T47D (cell line): Measurements from ENCODE around the gene HOXA6.

Experiments
- DNase-seq, 2 experiments: peaks; one replicate each; pipeline versions ENCODE4 v3.0.0 to v3.0.0-alpha.2; 2011 to 2012; ENCODE audit warnings: low read depth in 1 of 2, low spot score in 1 of 2
- JUND ChIP-seq: IDR thresholded peaks from 2 replicates; pipeline ENCODE4 v1.6.1; 2012; ENCODE audit warnings: low read depth
- in situ Hi-C: cut with HindIII; loops from 2 replicates; pipeline ENCODE4 v1.10.0; 2016; ENCODE audit warnings: low sequenced_read_pairs, low pct_unique_long_range_greater_than_20kb

The HOXA6 gene

GRCh38 chr7:27181795-27182275 is 34.3 kb upstream of the HOXA6 start:
- in situ Hi-C loops: no loop called here

GRCh38 chr7:27180431-27181420 is 33.2 kb upstream of the HOXA6 start:
- DNase-seq: no peak
- no peak for TF ChIP-seq JUND
- in situ Hi-C loops: no loop called here

More at GRCh38 chr7:27181795-27182275, 34.3 kb upstream of the HOXA6 start:
- no peak for DNase-seq
- no peak for TF ChIP-seq JUND

DNA sequence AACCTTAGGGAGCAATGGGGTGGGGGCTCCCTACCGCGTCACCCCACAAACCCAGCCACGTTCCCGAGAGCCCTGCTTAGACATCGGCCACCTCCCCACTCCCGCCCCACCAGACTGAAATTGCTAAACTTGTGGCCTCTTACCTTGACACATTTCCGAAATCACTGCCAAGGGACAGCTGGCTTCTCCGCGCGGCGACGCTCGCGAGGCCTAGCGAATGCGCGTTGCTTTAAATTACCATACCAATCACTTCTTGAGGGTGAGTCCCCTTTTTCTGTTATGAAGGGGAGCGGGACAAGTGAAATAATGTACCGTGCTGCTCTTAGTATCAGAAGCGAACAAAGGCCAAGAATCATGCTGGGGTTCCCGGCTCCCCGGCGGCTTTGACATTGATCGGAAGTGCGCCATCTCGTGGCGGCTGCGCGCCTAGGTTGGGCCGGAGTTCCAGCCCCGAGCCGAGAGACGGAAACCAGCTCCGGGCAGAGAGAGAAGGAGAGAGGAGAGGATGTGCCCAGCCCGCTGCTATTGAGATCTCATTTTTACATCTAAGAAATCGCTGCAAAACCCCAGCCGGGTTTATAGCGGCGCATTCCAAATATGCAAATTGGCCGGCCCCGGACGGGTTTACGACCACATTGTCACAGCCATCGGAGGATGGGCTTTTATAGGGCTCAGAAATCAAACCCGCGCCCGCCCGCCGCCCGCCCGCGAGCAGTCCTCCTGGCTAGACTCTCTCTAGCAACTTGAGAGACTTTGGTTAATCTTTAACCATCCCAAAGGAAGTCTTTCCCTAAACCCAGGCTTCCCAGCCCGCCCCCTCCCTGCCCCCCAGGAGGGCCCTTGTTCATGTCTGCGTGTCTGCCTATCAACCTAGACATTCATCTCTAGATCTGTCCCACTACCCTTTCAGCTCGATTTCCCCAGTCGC is 32.2 kb upstream of the HOXA6 start:
- in situ Hi-C loops: no loop called here
- no peak for TF ChIP-seq JUND
- DNase-seq: peak; percentile 80 to 98

DNA sequence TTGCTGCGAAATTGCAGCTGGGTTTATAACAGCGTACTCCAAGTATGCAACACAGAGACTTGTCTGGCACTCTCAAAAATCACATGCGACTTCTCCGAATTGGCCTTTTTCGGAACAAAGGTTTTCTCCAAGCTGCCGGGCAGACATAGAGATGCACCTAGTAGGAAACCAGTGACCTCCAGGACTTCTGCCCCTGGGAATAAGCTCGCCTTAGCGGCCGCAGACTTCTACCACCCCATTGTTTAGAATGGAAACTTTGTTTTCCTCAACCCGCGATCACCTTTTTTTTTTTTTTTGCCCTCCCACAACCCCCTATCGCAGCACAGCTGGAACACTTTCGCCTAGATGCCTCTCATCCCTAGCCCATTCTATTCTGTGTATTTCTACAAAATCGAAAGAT is 31.5 kb upstream of the HOXA6 start:
- no peak for DNase-seq
- in situ Hi-C loops: no loop called here
- no peak for TF ChIP-seq JUND

GRCh38 chr7:27178366-27178765 is 30.8 kb upstream of the HOXA6 start:
- in situ Hi-C loops: no loop called here
- TF ChIP-seq JUND: no peak
- DNase-seq: no peak

- no peak for TF ChIP-seq JUND
- no peak for DNase-seq
- in situ Hi-C loops: no loop called here
Measured at GRCh38 chr7:27177795-27178320, 30.3 kb upstream of the HOXA6 start.

DNA sequence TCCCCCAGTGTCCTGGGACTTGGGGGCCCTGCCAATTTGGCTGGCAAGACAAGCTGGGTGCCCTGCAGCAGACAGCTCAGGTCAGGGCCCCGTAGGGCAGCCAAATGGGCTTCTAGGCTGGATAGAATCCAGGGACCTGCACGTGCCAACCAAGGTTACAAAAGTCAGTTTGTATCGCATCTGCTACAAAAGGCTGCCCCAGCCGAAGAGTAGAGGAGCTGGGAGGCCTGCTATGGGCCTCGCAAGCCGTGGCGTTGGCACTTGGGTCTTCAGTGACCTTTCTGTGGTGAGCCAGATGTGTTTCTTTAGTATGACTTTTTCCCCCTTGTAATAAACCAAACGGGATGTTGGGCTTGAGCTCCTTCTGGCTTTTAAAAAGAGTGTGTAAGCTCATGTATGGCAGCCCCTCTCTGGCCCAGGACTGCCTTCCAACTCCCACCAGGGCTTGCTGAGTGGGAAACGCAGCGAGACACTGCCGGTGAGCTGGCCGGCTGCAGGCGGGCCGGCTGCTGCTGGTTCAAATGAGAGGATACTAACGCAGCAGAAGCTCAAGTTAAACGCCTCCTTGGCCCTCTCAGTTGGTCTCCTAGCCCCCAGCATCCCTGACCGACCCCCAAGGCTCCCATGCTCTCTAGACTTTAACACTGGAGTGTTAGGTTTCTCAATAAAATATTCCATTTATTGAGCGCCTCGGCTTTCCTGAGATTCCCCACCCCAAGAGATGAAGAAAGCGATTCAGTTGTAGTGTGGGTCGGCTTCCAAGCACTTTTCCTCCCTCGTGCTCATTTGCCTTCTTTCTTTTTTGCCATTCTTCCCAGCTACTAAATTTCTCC is 29.6 kb upstream of the HOXA6 start:
- in situ Hi-C loops: no loop called here

GRCh38 chr7:27176524-27176845 is 28.9 kb upstream of the HOXA6 start:
- in situ Hi-C loops: no loop called here

More for the DNA sequence above, 29.6 kb upstream of the HOXA6 start:
- no peak for DNase-seq
- no peak for TF ChIP-seq JUND

GRCh38 chr7:27175626-27176523 is 28.3 kb upstream of the HOXA6 start:
- no peak for TF ChIP-seq JUND
- no peak for DNase-seq
- in situ Hi-C loops: no loop called here

More at GRCh38 chr7:27176524-27176845, 28.9 kb upstream of the HOXA6 start:
- DNase-seq: no peak
- TF ChIP-seq JUND: no peak

DNA sequence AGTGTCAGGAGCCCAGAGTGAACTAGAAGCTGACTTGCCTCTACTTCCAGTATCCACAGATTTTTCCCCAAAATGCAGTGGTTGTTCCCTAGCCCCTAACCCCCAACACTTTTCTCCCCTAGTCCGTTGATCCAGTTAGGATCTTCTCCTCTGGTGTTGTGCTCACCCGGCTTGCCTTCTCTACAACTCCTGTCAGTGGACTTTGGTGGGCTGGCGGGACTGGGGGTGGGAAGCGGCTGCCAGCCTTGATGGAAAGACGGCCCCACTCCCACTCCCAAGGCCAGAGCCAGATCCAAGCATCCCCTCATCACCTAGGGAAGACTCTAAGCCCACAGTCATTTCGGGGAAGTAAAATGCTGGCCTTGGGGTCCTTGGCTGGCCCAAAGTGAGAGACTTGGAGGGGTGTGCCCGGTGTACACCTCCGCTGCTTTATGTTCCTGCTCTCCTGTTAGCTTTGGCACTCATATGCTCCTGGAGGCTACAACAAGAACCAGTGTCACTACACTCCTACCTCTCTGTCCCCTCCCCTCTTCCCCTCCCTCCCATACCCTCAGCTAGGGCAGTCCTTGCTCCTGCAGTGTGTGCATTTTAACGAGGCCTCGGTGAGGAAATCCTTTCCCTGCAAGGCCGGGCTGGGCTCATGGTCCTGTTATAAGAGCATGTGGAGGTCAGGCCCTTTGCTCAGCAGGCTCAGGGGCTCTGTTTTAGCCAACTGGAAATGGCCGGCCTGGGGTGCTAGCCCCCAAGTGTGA is 27.5 kb upstream of the HOXA6 start:
- peak; percentile 93 to 95 for DNase-seq
- in situ Hi-C loops: no loop called here
- no peak for TF ChIP-seq JUND
